Prostate gland (tissue), 2 donors: ENCODE results near the gene PDGFA. TPM values are rescaled to one million over a fixed set of nuclear protein-coding genes. Genes with fewer than 3 reads are reported as not detected.

Source experiments
- DNase-seq: peaks from one replicate; pipeline ENCODE4 v3.0.0-alpha.2; 2019; ENCODE audit warnings: low spot score
- H3K27ac ChIP-seq, 2 donors: fragments of 200-600 bp; sonication (generic); 2 replicates each; pipeline ENCODE4 v1.5.1; 2017 to 2019
- H3K27me3 ChIP-seq: fragments of 200-600 bp; sonication (generic); replicated peaks from 2 replicates; pipeline ENCODE4 v1.5.1; 2019; ENCODE audit not compliant: insufficient read depth
- H3K36me3 ChIP-seq, 2 donors: fragments of 200-600 bp; sonication (generic); 1 replicate in 1 of 2; 2 replicates in 1 of 2; pipeline versions ENCODE4 v1.5.1 to v1.8.1; 2017 to 2019
- H3K4me1 ChIP-seq: fragments of 200-600 bp; sonication (generic); replicated peaks from 2 replicates; pipeline ENCODE4 v1.5.1; 2019
- H3K4me3 ChIP-seq, 2 donors: fragments of 200-600 bp; sonication (generic); 2 replicates each; pipeline ENCODE4 v1.5.1; 2017 to 2019
- H3K9me3 ChIP-seq: fragments of 200-600 bp; sonication (generic); 2 replicates; pipeline ENCODE4 v1.5.1; 2017
- CTCF ChIP-seq, 4 experiments: fragments of 200-600 bp in 2 of 4; fragments of 450-650 bp in 2 of 4; sonication (generic) in 2 of 4; IDR thresholded peaks; 1 replicate in 3 of 4; 2 replicates in 1 of 4; pipeline ENCODE4 v1.5.1; 2016 to 2019; ENCODE audit warnings: antibody characterized with exemption in 4 of 4, mild to moderate bottlenecking in 2 of 4, moderate library complexity in 2 of 4
- POLR2A ChIP-seq: fragments of 450-650 bp; IDR thresholded peaks from one replicate; pipeline ENCODE4 v1.6.1; 2016; ENCODE audit warnings: antibody characterized with exemption, mild to moderate bottlenecking
- POLR2AphosphoS5 ChIP-seq: sonication (generic); formaldehyde crosslinking; IDR thresholded peaks from one replicate; pipeline ENCODE4 v1.6.1; 2017; ENCODE audit warnings: antibody characterized with exemption
- WGBS: methylation state at CpG from one replicate; pipeline ENCODE4 v1.1.5; 2018; 5-methylcytosine and 5-hydroxymethylcytosine counted together
- intact Hi-C: fragments of 100-400 bp; cut with DNase I; formaldehyde crosslinking; loops from one replicate; pipeline ENCODE4 v1.14.2; 2022
- total RNA-seq, 2 donors: library from RNA; depleted of rRNA; stranded (reverse); fragments of >200 nt; gene quantifications; one replicate each; pipeline ENCODE4 v1.1.0, GENCODE V29; 2016

Gene PDGFA
- total RNA-seq, 2 donors from 2014 or later: 40.4 to 75.0 TPM

GRCh38 chr7:466465-467191 is 53.0 kb downstream of the PDGFA start:
- Histone ChIP-seq H3K27me3 (no peaks in the 10 kb centered on the region), H3K27ac (no peak overlapping the region), H3K4me1 (no peaks in the 10 kb centered on the region), H3K9me3 (no peaks in the 10 kb centered on the region), H3K4me3 (no peak overlapping the region), H3K36me3 (no peaks in the 10 kb centered on the region)
- TF ChIP-seq POLR2A (no peak), POLR2AphosphoS5 (no peak), CTCF (IDR thresholded peaks at IDR 0.05) (no peak)
- WGBS: 90% methylated on average over 9 of the region's 9 CpGs
- DNase-seq: no peak
- intact Hi-C loops: no loop called here

GRCh38 chr7:465710-466400 is 53.8 kb downstream of the PDGFA start:
- H3K27me3 ChIP-seq: no peaks in the 10 kb centered on the region
- no peak for TF ChIP-seq POLR2AphosphoS5
- no peak for TF ChIP-seq POLR2A
- no peak for TF ChIP-seq CTCF (IDR thresholded peaks at IDR 0.05)
- no peaks in the 10 kb centered on the region for H3K36me3 ChIP-seq
- H3K4me1 ChIP-seq: no peaks in the 10 kb centered on the region
- 84% methylated on average over 17 of the region's 17 CpGs for WGBS
- no peak overlapping the region for H3K4me3 ChIP-seq
- H3K27ac ChIP-seq: no peak overlapping the region
- no peaks in the 10 kb centered on the region for H3K9me3 ChIP-seq
- intact Hi-C loops: no loop called here
- DNase-seq: no peak

- no peaks in the 10 kb centered on the region for H3K36me3 ChIP-seq
- DNase-seq: no peak
- no peaks in the 10 kb centered on the region for H3K9me3 ChIP-seq
- no peaks in the 10 kb centered on the region for H3K4me1 ChIP-seq
- no peak overlapping the region for H3K27ac ChIP-seq
- 51% methylated on average over 30 of the region's 34 CpGs for WGBS
- intact Hi-C loops: no loop called here
- TF ChIP-seq POLR2AphosphoS5: no peak
- no peak overlapping the region for H3K4me3 ChIP-seq
- no peaks in the 10 kb centered on the region for H3K27me3 ChIP-seq
These were observed 54.9 kb downstream of the PDGFA start for GRCh38 chr7:464454-465401.

DNA sequence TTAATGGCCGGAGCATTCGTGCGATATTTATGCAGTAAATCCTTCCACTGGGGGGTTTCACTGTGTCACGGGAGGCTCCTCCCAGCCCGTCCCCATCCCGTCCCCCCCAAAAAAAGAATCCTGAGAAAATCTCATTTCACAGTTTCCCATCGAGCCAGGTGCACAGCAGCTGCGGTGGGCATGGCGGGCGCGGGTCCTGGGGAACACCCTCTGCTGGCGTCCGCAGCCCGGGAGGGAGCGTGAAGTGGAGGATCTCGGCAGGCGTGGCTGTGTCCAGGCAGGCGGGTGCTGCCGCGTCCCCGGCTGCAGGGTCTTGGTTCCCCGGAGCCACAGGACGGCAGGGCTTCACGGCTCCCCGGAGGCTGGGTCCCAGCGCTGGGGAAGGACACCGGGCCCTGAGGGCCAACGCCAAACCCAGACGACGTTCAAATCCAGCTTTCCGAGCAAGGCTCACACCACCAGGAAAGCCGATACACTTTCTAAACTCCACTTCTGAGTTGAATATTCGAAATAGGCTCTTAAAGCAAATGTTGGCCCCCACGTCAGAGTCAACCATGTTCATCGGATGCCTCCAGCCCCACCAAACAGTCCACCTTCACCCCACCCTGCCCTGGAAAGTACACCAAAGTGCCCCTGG is 55.7 kb downstream of the PDGFA start:
- no peak overlapping the region for H3K27ac ChIP-seq
- TF ChIP-seq POLR2A (no peak), POLR2AphosphoS5 (no peak), CTCF (IDR thresholded peaks at IDR 0.05) (no peak)
- no peaks in the 10 kb centered on the region for H3K36me3 ChIP-seq
- 90% methylated on average over 34 of the region's 35 CpGs for WGBS
- intact Hi-C loops: no loop called here
- no peak overlapping the region for H3K4me3 ChIP-seq
- H3K9me3 ChIP-seq: no peaks in the 10 kb centered on the region
- H3K4me1 ChIP-seq: no peaks in the 10 kb centered on the region
- no peaks in the 10 kb centered on the region for H3K27me3 ChIP-seq
- no peak for DNase-seq

DNA sequence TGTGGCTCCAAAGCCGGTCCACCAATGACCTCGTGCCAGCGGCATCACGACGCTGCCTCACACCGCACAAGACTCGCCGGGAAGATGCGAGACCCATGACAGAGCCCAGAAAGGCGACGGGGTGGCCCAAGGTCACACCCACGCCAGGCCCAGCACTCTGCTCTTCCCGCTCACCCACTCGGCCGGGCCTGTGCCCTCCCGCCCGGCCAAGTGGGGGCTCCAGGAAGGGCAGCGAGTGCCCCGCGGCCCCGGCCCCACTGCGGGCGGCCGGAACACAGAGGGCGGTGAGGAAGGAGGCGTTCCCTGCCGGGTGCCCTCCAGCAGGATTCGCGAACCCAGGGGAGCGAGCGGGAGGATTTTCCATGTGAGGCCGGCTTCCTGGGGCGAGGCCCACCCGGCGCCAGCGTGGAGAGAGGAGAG is 56.3 kb downstream of the PDGFA start:
- H3K4me3 ChIP-seq: no peak overlapping the region

More for the DNA sequence above, 56.3 kb downstream of the PDGFA start:
- H3K36me3 ChIP-seq: no peaks in the 10 kb centered on the region
- H3K27ac ChIP-seq: no peak overlapping the region
- 98% methylated on average over 35 of the region's 36 CpGs for WGBS
- intact Hi-C loops: no loop called here
- H3K9me3 ChIP-seq: no peaks in the 10 kb centered on the region
- no peaks in the 10 kb centered on the region for H3K4me1 ChIP-seq
- H3K27me3 ChIP-seq: no peaks in the 10 kb centered on the region
- DNase-seq: no peak
- no peak for TF ChIP-seq POLR2AphosphoS5
- no peak for TF ChIP-seq CTCF (IDR thresholded peaks at IDR 0.05)
- no peak for TF ChIP-seq POLR2A
